Liver (tissue), 9 donors: ENCODE data around the gene ATXN10. TPM values are rescaled to one million over a fixed set of nuclear protein-coding genes. Genes with fewer than 3 reads are reported as not detected.
"Not testable (repeated sequence)": the region's sequence is repeated elsewhere in the genome, so short reads cannot be mapped to it uniquely, and the experiment has no call there.

Experiments used
- DNase-seq: peaks from one replicate; pipeline ENCODE4 v3.0.0-alpha.2; 2017; ENCODE audit warnings: low spot score
- H3K27ac ChIP-seq, 2 donors: one replicate each; pipeline ENCODE4 v1.7.0; 2013; ENCODE audit warnings: inconsistent platforms in 2 of 2, low read length in 2 of 2, control low read depth in 1 of 2, low read depth in 1 of 2, mild to moderate bottlenecking in 1 of 2
- H3K27me3 ChIP-seq, 4 donors: one replicate each; pipeline versions ENCODE4 v1.6.1 to v1.7.0; 2013; ENCODE audit warnings: low read length in 3 of 4, inconsistent platforms in 1 of 4, mild to moderate bottlenecking in 1 of 4, moderate library complexity in 1 of 4; ENCODE audit not compliant: control insufficient read depth in 4 of 4, insufficient read depth in 4 of 4
- H3K36me3 ChIP-seq, 4 donors: one replicate each; pipeline versions ENCODE4 v1.6.1 to v1.7.0; 2013; ENCODE audit warnings: low read length in 3 of 4, mild to moderate bottlenecking in 3 of 4, low read depth in 1 of 4, moderate library complexity in 1 of 4; ENCODE audit not compliant: control insufficient read depth in 4 of 4, insufficient read depth in 3 of 4
- H3K4me1 ChIP-seq, 4 donors: one replicate each; pipeline versions ENCODE4 v1.6.1 to v1.7.0; 2013; ENCODE audit warnings: low read length in 3 of 4, mild to moderate bottlenecking in 3 of 4, moderate library complexity in 1 of 4; ENCODE audit not compliant: control insufficient read depth in 4 of 4, insufficient read depth in 4 of 4
- H3K4me3 ChIP-seq, 3 donors: one replicate each; pipeline versions ENCODE4 v1.6.1 to v1.7.0; 2013; ENCODE audit warnings: low read length in 3 of 3, control low read depth in 1 of 3, low read depth in 1 of 3, mild to moderate bottlenecking in 1 of 3
- H3K9ac ChIP-seq, 2 donors: one replicate each; pipeline ENCODE4 v1.7.0; 2013; ENCODE audit warnings: low read length in 2 of 2, mild to moderate bottlenecking in 2 of 2, moderate library complexity in 2 of 2, control low read depth in 1 of 2, low read depth in 1 of 2
- H3K9me3 ChIP-seq, 4 donors: one replicate each; pipeline versions ENCODE4 v1.6.1 to v1.7.0; 2013; ENCODE audit warnings: low read length in 3 of 4; ENCODE audit not compliant: control insufficient read depth in 4 of 4
- ATF3 ChIP-seq: IDR thresholded peaks from 2 replicates; pipeline ENCODE4 v1.6.1; 2016; ENCODE audit warnings: antibody characterized with exemption
- CTCF ChIP-seq: fragments of 150-350 bp; IDR thresholded peaks from 2 replicates; pipeline ENCODE4 v1.5.1; 2017; ENCODE audit warnings: improper control_type of control experiment, low read depth, low read length; ENCODE audit not compliant: missing input control
- EGR1 ChIP-seq, 2 donors: IDR thresholded peaks; 2 replicates each; pipeline ENCODE4 v1.6.1; 2016 to 2018; ENCODE audit warnings: antibody characterized with exemption in 2 of 2, low read depth in 2 of 2
- FOXA1 ChIP-seq: IDR thresholded peaks from 2 replicates; pipeline ENCODE4 v1.6.1; 2016; ENCODE audit warnings: antibody characterized with exemption
- FOXA2 ChIP-seq: IDR thresholded peaks from 2 replicates; pipeline ENCODE4 v1.6.1; 2016; ENCODE audit warnings: antibody characterized with exemption
- GABPA ChIP-seq, 2 donors: IDR thresholded peaks in 1 of 2; conservative IDR thresholded peaks in 1 of 2; 2 replicates each; pipeline ENCODE4 v1.6.1; 2016; ENCODE audit warnings: antibody characterized with exemption in 2 of 2, mild to moderate bottlenecking in 1 of 2, moderate library complexity in 1 of 2
- HNF4G ChIP-seq: IDR thresholded peaks from 2 replicates; pipeline ENCODE4 v1.6.1; 2016; ENCODE audit warnings: antibody characterized with exemption
- JUND ChIP-seq, 2 donors: IDR thresholded peaks; 2 replicates each; pipeline ENCODE4 v1.6.1; 2016; ENCODE audit warnings: antibody characterized with exemption in 2 of 2
- MAX ChIP-seq: IDR thresholded peaks from 2 replicates; pipeline ENCODE4 v1.6.1; 2016; ENCODE audit warnings: antibody characterized with exemption
- NR2F2 ChIP-seq: IDR thresholded peaks from 2 replicates; pipeline ENCODE4 v1.6.1; 2016; ENCODE audit warnings: antibody characterized with exemption
- RAD21 ChIP-seq, 2 donors: IDR thresholded peaks; 2 replicates each; pipeline ENCODE4 v1.6.1; 2016; ENCODE audit warnings: antibody characterized with exemption in 2 of 2, mild to moderate bottlenecking in 2 of 2
- REST ChIP-seq: IDR thresholded peaks from 2 replicates; pipeline ENCODE4 v1.6.1; 2016; ENCODE audit warnings: antibody characterized with exemption, mild to moderate bottlenecking
- RXRA ChIP-seq, 2 donors: IDR thresholded peaks; 2 replicates each; pipeline ENCODE4 v1.6.1; 2017 to 2018; ENCODE audit warnings: antibody characterized with exemption in 2 of 2, mild to moderate bottlenecking in 1 of 2
- SP1 ChIP-seq: IDR thresholded peaks from 2 replicates; pipeline ENCODE4 v1.6.1; 2018; ENCODE audit warnings: antibody characterized with exemption, mild to moderate bottlenecking
- TAF1 ChIP-seq: conservative IDR thresholded peaks from 2 replicates; pipeline ENCODE4 v1.6.1; 2016; ENCODE audit warnings: antibody characterized with exemption, mild to moderate bottlenecking
- YY1 ChIP-seq: IDR thresholded peaks from 2 replicates; pipeline ENCODE4 v1.6.1; 2016; ENCODE audit warnings: antibody characterized with exemption, mild to moderate bottlenecking
- ZBTB33 ChIP-seq: IDR thresholded peaks from 2 replicates; pipeline ENCODE4 v1.6.1; 2016; ENCODE audit warnings: antibody characterized with exemption
- WGBS: extraction: QIAGEN DNeasy Blood & Tissue Kit; methylation state at CpG from one replicate; pipeline ENCODE4 v1.1.7; 2013; 5-methylcytosine and 5-hydroxymethylcytosine counted together
- polyA plus RNA-seq, 2 donors: library from polyadenylated mRNA; stranded (reverse) in 1 of 2; unstranded in 1 of 2; fragments of 200-250 nt in 1 of 2; fragments of >200 nt in 1 of 2; fragmentation: Nextera tagmentation in 1 of 2; extraction: Ambion mirVana in 1 of 2; gene quantifications; one replicate each; pipeline versions ENCODE4 v1.2.1 to v1.2.3, GENCODE V29; 2013 to 2015
- total RNA-seq, 2 donors: library from RNA; depleted of rRNA; stranded (reverse); fragments of >200 nt; gene quantifications; one replicate each; pipeline ENCODE4 v1.2.3, GENCODE V29; 2014
- donor health status: healthy.
- donor health status: healthy.
- donor health status: healthy.
- donor health status: healthy.
- donor health status: healthy.

ATXN10 gene
- total and polyA plus RNA-seq, 4 donors, result 34.9 to 100 (median 69.7) TPM

- WGBS, result 98% methylated on average over 5 of the region's 5 CpGs
- not testable (repeated sequence) for H3K4me1 ChIP-seq, H3K9me3 ChIP-seq, H3K4me3 ChIP-seq, DNase-seq, H3K27me3 ChIP-seq, H3K36me3 ChIP-seq, H3K9ac ChIP-seq, H3K27ac ChIP-seq
Observed at GRCh38 chr22:45682773-45683172, 11.1 kb downstream of the ATXN10 start.

GRCh38 chr22:45683248-45683647 is 11.6 kb downstream of the ATXN10 start:
- no peak for DNase-seq
- TF ChIP-seq SP1, result no peak
- no peak for TF ChIP-seq HNF4G
- TF ChIP-seq TAF1, result no peak
- no peak for TF ChIP-seq MAX
- TF ChIP-seq GABPA (IDR thresholded peaks at IDR 0.05 in 1 of 2, conservative IDR thresholded peaks at IDR 0.05 in 1 of 2), result no peak
- no peak for TF ChIP-seq RAD21 (IDR thresholded peaks at IDR 0.05)
- TF ChIP-seq REST, result no peak
- TF ChIP-seq EGR1 (IDR thresholded peaks at IDR 0.05; ENCODE audit: low read depth in 2 of 2), result no peak
- TF ChIP-seq ZBTB33, result no peak
- 85% methylated on average over 6 of the region's 6 CpGs for WGBS
- Histone ChIP-seq H3K27ac (no peak overlapping the region), H3K4me1 (peaks cover 2 to 11% (median 6%) of the 10 kb centered on the region in 4 donors), H3K27me3 (no peaks in the 10 kb centered on the region), H3K36me3 (no peaks in the 10 kb centered on the region), H3K9me3 (no peaks in the 10 kb centered on the region), H3K9ac (no peak overlapping the region), H3K4me3 (no peak overlapping the region)

- H3K27ac ChIP-seq, result no peak overlapping the region
- H3K4me1 ChIP-seq, result peaks cover 2 to 16% (median 6%) of the 10 kb centered on the region in 4 donors
- WGBS, result 94% methylated on average over 2 of the region's 2 CpGs
- no peak for TF ChIP-seq REST
- TF ChIP-seq FOXA2, result no peak
- no peak for TF ChIP-seq YY1
- no peak for TF ChIP-seq RXRA (IDR thresholded peaks at IDR 0.05)
- no peak for TF ChIP-seq ATF3
- no peak for TF ChIP-seq NR2F2
- TF ChIP-seq FOXA1, result no peak
- TF ChIP-seq EGR1 (IDR thresholded peaks at IDR 0.05; ENCODE audit: low read depth in 2 of 2), result no peak
- no peak for TF ChIP-seq HNF4G
- TF ChIP-seq JUND (IDR thresholded peaks at IDR 0.05), result no peak
- no peak for TF ChIP-seq RAD21 (IDR thresholded peaks at IDR 0.05)
- no peak for TF ChIP-seq TAF1
- TF ChIP-seq GABPA (IDR thresholded peaks at IDR 0.05 in 1 of 2, conservative IDR thresholded peaks at IDR 0.05 in 1 of 2), result no peak
- TF ChIP-seq CTCF, result no peak
- TF ChIP-seq SP1, result no peak
Observed at GRCh38 chr22:45683680-45684079, 12.0 kb downstream of the ATXN10 start.

More at GRCh38 chr22:45683680-45684079, 12.0 kb downstream of the ATXN10 start:
- no peak for DNase-seq
- no peaks in the 10 kb centered on the region for H3K27me3 ChIP-seq
- H3K4me3 ChIP-seq, result no peak overlapping the region
- H3K9ac ChIP-seq, result no peak overlapping the region
- H3K36me3 ChIP-seq, result no peaks in the 10 kb centered on the region
- H3K9me3 ChIP-seq, result no peaks in the 10 kb centered on the region
